Camera-type eye (tissue), 1 donor: Measurements from ENCODE around the gene PRR30. TPM values are rescaled to one million over a fixed set of nuclear protein-coding genes. Genes with fewer than 3 reads are reported as not detected.

Source experiments
- total RNA-seq: library from RNA; depleted of rRNA; stranded (reverse); fragments of >200 nt; gene quantifications from one replicate; pipeline ENCODE4 v1.2.3, GENCODE V29; 2014

PRR30 gene
- total RNA-seq, result not detected

GRCh38 chr2:27139310-27139709, at the start of gene PRR30:
Gene PRR30 (minus strand): TSS chr2:27139410. CDS start chr2:27138329, 1,081 bp downstream.

GRCh38 chr2:27148801-27149439, 9.7 kb upstream of the PRR30 start, which contains the start of gene TCF23:
Gene TCF23 (plus strand): TSS chr2:27149004. CDS start chr2:27149134, 130 bp downstream.

DNA sequence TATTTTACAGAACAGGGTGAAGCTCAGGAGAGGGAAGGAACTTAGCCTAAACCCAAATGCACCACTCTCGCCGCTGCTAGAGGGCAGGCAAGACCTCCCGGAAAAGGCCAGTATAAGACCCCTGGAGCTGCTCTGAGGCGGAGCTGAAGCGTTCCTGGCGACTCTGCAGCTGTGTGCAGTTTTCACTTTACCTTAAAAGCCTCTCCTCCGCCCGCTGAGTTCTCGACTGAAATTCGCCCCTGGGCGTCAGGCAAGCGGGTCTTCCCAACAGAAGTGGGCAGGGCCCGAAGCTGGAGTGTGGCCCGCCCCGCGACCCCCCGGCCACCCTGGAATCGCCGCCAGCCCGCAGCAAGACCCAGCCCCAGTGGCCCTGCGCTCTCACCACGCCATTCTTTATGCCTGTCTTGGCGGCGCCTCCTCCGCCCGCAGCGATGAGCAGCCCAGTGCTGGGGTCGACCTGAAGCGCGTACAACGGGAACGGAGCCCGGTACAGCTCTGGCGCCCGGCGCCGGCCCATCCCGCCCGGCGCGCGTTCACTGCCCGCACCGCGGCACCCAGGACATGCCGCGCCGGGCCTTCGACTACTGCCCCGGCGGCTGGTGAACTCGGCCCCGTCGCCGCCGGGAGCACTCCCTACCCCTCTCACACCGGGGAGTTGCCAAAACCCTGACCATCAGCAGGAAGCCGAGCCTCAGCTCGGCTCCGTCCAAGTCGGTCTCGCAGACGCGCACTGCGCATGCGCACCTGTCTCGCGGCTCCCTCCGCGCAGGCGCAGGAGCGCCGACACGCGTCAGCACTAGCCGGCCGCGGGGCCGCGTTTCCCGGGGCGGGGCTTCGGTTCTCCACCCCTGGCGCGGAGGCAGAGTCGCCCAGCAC, 5.1 kb downstream of the PRR30 start, which contains the start of gene PREB:
Gene PREB, minus strand, starts transcription at position 732 of the 876 bp plus-strand sequence. Its CDS starts 215 bp downstream, at position 517.

DNA sequence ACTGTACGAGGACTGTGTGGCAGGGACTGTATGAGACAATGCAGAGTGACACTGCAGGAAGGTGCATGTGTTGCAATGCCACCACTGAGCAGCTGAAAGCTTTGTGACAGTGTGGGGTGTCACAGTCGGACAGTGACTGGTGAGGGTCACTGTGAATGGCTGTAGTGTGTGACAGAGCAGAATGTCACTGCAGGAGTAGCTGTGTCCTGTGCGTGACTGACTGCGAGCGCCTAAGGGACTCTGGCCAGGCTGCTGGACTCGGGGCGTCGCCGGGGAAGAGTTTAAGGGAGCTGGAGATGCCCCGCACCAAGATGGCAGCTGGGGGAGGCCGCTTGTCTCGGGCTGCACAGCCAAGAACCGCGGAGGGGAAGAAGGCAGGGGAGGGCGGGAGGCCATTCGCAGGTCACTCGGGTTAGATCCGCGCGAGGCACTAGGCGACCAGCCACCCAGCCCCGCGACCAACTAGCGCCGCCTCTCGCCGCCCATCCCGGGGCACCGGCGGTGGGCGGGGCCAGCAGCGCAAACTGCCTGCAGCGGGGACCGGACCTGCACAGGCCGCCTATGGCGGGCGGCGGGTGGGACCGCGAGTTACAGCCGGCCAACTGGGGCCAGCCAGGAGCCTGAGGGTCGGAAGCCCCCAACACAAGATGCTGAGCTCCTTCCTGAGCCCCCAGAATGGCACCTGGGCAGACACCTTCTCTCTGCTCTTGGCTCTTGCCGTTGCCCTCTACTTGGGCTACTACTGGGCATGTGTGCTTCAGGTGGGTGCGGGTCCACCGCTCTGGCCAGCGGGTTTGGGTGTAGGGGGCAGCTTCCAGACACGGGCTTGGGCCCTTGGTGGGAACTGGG, 15.7 kb downstream of the PRR30 start, which contains the start of gene ABHD1:
Gene ABHD1, plus strand, starts transcription at position 514 of the 849 bp plus-strand sequence. Its CDS starts 134 bp downstream, at position 648.

DNA sequence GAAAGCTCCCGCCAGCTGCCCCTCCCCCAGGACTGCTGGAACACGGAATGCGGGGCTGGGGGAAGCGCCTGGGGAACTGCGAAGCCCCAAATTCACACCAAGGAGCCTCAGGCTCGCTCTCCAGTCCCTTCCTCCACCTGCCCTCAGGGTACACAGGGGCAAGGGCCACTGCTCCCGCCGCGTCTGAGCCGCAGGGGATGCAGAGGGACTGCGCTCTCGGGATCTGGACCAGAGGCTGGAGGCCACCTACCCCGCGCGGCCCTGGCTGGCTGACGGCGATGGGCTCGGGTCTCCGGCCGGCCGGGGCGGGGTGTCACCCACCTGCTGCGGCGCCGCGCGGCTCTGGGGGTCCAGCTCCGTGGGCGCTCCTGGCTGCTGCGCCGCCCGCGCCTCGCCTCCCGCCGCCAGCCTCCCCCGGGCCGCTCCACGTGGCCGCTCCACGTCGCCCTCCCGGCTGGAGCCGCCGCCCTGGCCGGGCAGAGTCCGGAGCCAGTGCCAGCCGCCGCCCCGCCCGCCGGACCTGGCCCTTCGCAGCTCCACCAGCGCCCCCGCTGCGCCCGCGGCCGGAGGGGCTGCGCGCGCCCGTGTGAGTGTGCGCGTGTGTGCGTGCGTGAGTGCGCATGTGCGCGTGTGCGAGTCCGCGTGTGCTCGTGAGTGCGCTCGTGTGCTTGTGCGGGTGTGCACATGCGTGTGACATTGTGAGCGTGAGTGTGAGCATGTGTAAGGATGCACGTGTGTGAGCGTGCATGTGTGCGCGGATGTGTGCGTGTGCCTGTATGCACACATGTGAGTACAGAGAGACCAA, 20.5 kb downstream of the PRR30 start, which contains the start of gene CGREF1:
Gene CGREF1, minus strand, starts transcription at position 604 of the 805 bp plus-strand sequence. CDS start 14,762 bp downstream, outside the sequence.

Other genes starting within 250 kb of the PRR30 start
- 21.6 TPM for gene MAPRE3, start 168.8 kb downstream of the PRR30 start, total RNA-seq
- 61.0 TPM for gene TMEM214, start 106.4 kb downstream of the PRR30 start, total RNA-seq
- gene AGBL5, start 87.7 kb downstream of the PRR30 start, total RNA-seq, result 19.0 TPM
- gene OST4, start 67.8 kb downstream of the PRR30 start, total RNA-seq, result 272 TPM
- 72.2 TPM for gene EMILIN1, start 60.8 kb downstream of the PRR30 start, total RNA-seq
- 2.5 TPM for gene KHK, start 52.6 kb downstream of the PRR30 start, total RNA-seq
- 12.1 TPM for gene CGREF1, start 20.3 kb downstream of the PRR30 start, total RNA-seq
- 0.49 TPM for gene ABHD1, start 15.6 kb downstream of the PRR30 start, total RNA-seq
- gene PREB, start 4.8 kb downstream of the PRR30 start, total RNA-seq, result 41.9 TPM
- gene TCF23, start 9.6 kb upstream of the PRR30 start, total RNA-seq, result 0.11 TPM
- 102 TPM for gene ATRAID, start 72.6 kb upstream of the PRR30 start, total RNA-seq
- 40.4 TPM for gene SLC5A6, start 72.9 kb upstream of the PRR30 start, total RNA-seq
- gene CAD, start 78.0 kb upstream of the PRR30 start, total RNA-seq, result 34.4 TPM
- gene SLC30A3, start 123.6 kb upstream of the PRR30 start, total RNA-seq, result 0.27 TPM
- gene DNAJC5G, start 136.0 kb upstream of the PRR30 start, total RNA-seq, result not detected
- gene TRIM54, start 143.0 kb upstream of the PRR30 start, total RNA-seq, result 4.7 TPM
- 4.7 TPM for gene UCN, start 169.0 kb upstream of the PRR30 start, total RNA-seq
- 62.5 TPM for gene MPV17, start 183.7 kb upstream of the PRR30 start, total RNA-seq
- gene GTF3C2, start 217.4 kb upstream of the PRR30 start, total RNA-seq, result 46.5 TPM
- gene EIF2B4, start 230.9 kb upstream of the PRR30 start, total RNA-seq, result 30.0 TPM
- 72.6 TPM for gene SNX17, start 231.2 kb upstream of the PRR30 start, total RNA-seq
- 11.6 TPM for gene ZNF513, start 241.3 kb upstream of the PRR30 start, total RNA-seq